AG10803 (cell line): ENCODE data around the gene CSF1.

Experiments
- DNase-seq: peaks from one replicate; pipeline ENCODE4 v3.0.0; 2010; ENCODE audit warnings: low read depth
- H3K4me3 ChIP-seq: 2 replicates; pipeline ENCODE4 v1.5.1; 2011; ENCODE audit warnings: mild to moderate bottlenecking, low read length, control low read depth
- TF ChIP-seq, protein P1 (sequence below): conservative IDR thresholded peaks from 2 replicates; pipeline ENCODE4 v1.5.1; 2011; ENCODE audit warnings: mild to moderate bottlenecking, low read length, control low read depth, inconsistent platforms

The CSF1 gene

DNA sequence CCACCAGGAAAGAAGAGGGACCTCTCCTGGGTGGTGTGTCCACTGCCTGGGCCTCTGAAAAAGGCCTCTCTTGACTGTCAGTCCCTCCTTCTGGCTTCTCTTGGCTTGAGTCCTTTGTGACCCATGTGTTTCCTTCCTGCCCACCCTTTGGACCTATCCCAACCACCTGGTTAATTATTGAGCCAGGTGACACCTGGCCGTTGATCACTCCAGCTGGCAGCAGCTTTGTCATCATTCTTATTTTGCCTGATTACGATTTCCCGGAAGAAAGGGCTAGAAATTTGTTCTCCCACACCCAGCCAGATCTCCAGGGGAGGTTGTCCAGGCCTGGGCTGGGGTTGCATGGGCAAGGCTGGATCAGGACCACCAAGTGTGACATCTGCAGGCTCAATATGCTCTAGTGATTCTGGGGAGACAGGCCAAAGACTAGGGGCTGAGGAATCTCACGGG lies 24.8 kb downstream of the CSF1 start:
- TF ChIP-seq, protein P1, sequence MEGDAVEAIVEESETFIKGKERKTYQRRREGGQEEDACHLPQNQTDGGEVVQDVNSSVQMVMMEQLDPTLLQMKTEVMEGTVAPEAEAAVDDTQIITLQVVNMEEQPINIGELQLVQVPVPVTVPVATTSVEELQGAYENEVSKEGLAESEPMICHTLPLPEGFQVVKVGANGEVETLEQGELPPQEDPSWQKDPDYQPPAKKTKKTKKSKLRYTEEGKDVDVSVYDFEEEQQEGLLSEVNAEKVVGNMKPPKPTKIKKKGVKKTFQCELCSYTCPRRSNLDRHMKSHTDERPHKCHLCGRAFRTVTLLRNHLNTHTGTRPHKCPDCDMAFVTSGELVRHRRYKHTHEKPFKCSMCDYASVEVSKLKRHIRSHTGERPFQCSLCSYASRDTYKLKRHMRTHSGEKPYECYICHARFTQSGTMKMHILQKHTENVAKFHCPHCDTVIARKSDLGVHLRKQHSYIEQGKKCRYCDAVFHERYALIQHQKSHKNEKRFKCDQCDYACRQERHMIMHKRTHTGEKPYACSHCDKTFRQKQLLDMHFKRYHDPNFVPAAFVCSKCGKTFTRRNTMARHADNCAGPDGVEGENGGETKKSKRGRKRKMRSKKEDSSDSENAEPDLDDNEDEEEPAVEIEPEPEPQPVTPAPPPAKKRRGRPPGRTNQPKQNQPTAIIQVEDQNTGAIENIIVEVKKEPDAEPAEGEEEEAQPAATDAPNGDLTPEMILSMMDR = no peak
- no peak overlapping the region for H3K4me3 ChIP-seq
- no peak for DNase-seq

DNA sequence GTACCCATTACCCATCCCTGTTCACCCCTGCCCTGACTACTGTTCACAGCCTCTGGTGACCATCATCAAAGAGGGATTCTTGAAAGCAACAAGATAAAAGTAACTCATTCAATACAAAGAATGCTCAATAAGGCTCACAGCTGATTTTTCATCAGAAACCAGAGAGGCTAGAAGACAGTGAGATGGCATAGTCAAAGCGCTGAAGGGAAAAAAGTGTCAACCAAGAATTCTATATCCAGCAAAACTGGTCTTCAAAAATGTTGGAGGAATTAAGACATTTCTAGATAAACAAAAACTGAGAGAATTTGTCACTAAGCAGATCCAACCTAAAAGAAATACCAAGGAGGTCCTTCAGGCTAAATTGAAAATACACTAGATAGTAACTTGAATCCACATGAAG lies 27.1 kb downstream of the CSF1 start:
- no peak for DNase-seq
- no peak overlapping the region for H3K4me3 ChIP-seq
- TF ChIP-seq, protein P1 = no peak

DNA sequence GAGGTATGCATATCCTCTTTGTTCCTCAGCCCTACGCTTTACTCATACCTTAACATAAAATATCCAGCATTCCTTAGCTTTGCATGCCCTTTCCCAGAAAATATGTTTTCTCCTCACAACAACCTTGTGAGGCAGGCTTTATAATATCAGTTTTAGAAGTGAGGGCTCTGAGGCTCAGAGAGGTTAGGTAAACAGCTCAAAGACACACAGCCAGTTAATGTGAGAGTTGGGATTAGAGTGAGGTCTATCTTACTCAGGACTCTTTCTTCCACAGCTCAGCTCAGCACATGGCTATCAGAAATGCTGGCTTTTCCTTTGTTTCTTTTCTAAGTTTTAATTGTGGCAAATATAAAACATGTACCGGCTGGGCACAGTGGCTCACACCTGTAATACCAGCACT lies 27.9 kb downstream of the CSF1 start:
- TF ChIP-seq, protein P1 = no peak
- H3K4me3 ChIP-seq = no peak overlapping the region
- DNase-seq = no peak

DNA sequence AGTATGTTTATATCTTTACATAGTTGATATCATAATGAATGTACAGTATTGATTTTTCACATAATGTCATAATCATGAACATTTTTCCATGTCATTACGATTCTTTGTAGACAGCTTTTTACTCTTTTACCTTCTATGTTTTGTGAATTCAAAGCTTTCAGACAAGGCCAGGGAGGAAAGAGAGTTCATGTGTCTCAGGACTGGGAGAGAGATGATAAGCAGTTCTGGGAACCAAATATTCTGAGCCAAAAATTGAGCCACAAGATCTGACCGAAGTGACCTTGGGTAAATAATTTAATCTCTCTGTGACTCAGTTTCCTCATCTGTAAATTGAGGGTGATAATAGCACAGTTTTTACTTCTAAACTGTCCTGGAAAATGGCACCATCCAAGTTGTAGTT lies 31.8 kb downstream of the CSF1 start:
- TF ChIP-seq, protein P1 = no peak
- no peak for DNase-seq
- no peak overlapping the region for H3K4me3 ChIP-seq

DNA sequence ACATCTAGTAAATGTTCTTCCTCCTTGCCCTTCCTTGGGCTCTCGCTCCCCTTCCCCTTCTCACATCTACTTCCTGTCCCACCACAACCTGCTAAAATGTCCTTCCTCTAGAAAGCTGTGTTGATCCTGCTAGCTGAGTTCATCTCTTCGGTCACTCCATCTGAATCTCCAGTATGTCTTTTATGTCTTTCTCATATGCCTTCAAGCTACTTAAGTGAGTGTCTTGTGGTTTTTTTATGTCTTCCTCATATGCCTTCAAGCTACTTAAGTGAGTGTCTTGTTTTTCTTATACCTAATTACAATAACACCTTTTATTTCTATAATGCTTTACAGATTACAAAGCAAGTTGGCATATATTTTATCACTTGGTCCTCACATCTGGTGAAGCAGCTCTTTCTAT lies 33.9 kb downstream of the CSF1 start:
- TF ChIP-seq, protein P1 = no peak
- H3K4me3 ChIP-seq = no peak overlapping the region
- no peak for DNase-seq

DNA sequence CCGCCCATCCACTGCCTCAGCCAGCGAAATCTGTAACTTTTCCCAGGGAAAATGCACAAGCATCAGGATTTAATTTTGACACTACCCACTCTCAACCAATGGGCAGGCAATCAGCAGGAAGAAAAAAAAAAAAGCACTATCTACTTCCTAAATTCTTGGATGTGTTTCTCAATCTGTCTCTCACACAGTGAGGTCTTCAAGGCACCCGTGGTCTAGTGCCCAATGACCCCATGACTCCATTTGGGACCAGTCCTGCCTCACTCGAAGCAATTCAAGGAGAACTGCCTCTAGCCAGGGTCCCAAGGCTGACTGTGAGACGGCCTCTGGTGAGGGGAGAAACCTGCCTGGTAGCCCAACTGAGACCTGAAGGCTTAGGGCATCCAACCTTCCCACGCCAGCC lies 35.9 kb downstream of the CSF1 start:
- DNase-seq = no peak
- no peak overlapping the region for H3K4me3 ChIP-seq
- TF ChIP-seq, protein P1 = no peak

DNA sequence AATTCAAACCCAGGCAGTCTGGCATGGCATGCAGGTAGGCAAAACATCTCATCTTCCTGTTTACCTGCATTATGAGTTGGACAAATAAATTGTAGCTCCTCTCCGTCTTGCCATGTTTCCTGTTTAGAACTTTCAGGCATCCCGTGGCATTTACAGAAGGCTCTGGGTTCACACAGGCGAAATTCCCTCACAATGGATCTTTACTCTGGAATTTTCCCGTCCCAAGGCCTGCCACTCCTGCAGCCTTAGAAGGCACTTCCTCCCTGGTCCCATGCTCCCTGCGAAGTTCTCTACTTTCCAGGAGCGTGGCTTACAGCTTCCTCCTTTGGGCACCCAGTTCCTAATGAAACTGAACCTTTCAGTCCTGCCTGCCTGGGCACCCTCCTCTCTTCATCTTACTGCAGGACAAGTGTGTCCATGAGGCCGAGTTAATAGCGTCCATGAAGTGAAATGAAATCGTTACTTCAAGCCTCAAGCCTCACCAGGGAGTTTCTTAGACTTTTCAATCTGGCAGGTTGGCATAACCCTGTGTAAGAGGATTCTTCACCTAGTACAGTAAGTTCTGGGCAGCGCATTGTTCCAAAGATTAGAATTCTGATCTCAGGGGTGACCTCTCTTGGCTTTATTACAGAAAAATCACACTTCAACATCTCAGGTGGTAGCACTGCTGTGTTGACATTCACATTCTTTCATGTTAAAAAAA lies 37.1 kb downstream of the CSF1 start:
- H3K4me3 ChIP-seq = no peak overlapping the region
- TF ChIP-seq, protein P1 = no peak

More for the DNA sequence above, 37.1 kb downstream of the CSF1 start:
- DNase-seq = no peak
